SH-SY5Y (cell line): Measurements from ENCODE around the gene COL26A1.
A peak's percentile ranks its signal among the peaks of the same experiment; 100 is the strongest.

Experiments
- GATA2 ChIP-seq: IDR thresholded peaks from 2 replicates; pipeline ENCODE4 v1.6.1; 2011; ENCODE audit warnings: mild to moderate bottlenecking, low read depth, low read length
- GATA3 ChIP-seq: IDR thresholded peaks from 2 replicates; pipeline ENCODE4 v1.6.1; 2011; ENCODE audit warnings: low read depth, mild to moderate bottlenecking, low read length, moderate library complexity

Gene COL26A1

DNA sequence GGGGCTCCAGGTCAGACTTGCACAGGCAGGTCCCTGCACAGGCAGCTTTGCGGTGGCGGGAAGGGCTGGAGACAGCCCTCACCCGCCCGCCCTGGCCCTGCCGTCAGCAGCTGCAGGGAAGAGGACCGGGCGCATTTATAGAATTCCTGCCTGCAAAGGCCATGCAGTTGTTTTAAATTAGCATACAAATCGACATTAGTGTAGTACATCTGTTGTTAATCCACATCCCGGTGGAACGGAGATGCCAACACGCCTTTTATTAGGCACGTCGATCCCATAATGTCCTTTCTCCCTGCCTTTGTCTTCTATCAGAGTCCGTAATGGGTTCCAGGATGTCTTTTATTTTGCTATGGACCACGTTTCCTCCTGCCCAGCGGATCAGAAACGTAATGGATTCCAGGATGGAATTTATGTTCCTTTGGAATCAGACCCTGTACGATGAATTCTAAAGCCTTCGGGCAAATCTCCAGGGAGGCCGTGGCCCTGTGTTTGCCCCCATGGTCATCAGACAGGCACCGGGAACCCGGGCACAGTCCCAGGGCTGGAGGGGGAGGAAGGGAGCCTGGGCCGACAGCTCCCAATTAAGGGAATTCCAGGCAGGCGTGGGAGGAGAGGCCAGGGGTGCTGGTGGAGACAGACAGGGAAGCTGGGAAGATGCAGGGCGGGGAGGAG lies 123.9 kb downstream of the COL26A1 start:
- TF ChIP-seq GATA3 (no peak), GATA2 (no peak)

DNA sequence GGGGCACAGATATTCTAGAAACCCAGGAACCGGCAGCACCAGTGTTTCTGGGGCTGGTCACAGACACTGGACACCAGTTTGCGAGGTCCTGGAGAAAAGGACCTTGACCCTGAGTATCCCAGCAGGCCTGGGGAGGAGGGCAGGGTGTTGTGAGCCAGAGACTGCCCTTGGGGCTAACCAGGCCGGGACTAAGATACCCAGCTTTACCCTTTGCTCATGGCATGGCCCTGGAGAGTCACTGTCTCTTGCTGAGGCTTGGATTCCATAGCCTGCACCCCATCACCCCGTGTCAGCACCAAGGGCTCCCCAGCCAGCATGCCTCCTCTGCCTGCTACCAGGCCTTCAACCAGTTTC lies 124.4 kb downstream of the COL26A1 start:
- TF ChIP-seq GATA3 (no peak), GATA2 (no peak)

DNA sequence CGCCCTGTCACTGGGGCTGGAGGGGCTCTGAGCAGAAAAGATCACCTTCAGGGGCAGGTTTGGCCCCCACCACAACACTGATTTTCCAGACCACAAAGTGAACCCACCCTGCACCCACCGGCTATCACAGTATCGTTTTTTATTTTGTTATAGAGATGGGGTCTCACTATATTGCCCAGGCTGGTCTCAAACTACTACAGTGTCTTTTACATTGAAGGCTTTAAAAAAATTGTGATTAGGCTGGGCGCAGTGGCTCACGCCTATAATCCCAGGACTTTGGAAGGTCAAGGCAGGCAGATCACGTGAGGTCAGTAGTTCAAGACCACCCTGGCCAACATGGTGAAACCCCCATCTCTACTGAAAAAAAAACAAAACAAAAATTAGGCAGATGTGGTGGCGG lies 125.1 kb downstream of the COL26A1 start:
- TF ChIP-seq GATA3 (no peak), GATA2 (no peak)

DNA sequence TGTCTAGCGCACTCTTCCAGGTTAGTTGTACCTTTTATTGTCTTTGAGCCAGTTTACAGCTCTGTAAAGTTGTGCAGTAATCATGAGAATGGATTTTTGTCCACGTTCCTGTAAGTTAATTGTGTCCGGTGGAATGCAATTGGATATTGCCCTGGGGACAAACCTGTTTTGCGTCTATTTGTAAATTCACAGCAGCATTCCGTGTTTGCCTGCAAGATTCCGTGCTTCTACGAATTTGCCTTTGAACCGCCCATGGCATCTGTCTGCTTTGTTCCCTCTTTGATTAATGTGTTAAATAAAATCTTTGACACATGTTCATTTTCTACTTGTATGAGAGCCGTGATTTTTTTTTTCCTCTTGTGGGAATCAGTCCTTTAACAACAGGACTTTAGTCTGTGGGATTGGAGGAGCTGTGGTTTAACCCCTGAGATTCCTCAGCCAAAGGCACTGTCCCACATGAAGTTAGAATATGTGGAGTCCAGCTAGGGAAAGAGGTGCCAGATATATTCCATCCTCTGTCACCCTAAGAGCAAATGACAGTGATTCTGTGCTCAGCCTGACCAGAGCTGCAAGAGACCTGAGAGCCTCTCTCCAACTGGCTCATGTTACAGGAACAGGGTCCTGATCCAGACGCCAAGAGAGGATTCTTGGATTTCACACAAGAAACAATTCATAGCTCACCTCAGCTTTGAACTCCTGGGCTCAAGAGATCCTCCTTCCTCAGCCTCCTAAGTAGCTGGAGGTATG lies 126.3 kb downstream of the COL26A1 start:
- TF ChIP-seq GATA3 = no peak
- TF ChIP-seq GATA2 = no peak

DNA sequence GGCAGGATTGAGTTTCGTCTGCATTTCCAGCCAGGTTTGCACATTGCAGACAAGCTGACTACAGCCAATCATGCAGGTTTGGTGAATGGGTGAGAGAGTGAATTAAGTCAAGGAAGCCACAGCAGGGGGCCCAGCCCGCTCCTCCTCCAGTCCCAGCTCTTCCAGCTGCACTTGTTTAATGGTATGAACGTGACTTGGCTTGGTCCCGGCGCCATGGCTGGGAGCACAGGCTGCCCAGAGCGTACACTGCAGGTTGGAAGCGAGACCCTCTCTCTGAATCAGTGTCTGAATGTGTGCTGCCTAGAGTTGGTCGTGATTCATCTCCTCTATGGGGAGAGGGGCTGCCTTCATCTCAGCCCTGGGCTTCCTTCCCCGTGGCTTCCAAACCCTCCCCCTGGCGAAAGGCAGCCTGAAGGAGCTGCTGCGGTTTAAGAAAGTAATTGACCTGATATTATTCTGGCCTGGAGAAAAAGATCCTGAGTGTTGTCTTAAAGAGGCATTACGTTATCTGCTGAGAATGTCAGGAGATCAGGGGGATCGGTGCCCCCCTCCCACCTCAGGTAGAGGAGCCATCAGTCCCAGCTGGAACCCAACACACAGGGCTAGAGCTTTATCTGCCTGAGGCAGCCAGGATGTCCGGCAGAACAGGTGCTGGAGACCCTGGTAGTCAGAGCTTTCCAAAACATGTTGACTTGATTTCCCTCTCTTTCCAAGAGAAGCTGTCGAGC lies 132.1 kb downstream of the COL26A1 start:
- TF ChIP-seq GATA3 = no peak
- TF ChIP-seq GATA2 = no peak

DNA sequence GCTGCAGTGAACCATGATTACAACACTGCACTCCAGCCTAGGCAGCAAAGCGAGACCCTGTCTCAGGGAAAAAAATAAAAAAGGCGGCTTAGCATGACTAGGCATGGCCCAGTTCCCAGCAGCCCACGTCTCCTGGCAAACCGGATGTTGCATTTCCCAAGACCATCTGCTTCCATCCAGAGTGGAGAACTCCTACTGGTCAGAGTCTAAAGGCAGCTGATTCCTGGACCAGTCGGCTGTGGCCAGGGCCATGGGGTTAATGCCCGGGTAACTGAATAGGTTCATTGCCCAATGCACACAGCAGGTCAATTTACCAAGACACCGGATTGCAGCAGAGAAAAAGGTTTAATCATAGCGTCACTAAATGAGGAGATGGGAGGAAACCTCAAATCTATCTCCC lies 133.3 kb downstream of the COL26A1 start:
- TF ChIP-seq GATA2 = no peak
- no peak for TF ChIP-seq GATA3

DNA sequence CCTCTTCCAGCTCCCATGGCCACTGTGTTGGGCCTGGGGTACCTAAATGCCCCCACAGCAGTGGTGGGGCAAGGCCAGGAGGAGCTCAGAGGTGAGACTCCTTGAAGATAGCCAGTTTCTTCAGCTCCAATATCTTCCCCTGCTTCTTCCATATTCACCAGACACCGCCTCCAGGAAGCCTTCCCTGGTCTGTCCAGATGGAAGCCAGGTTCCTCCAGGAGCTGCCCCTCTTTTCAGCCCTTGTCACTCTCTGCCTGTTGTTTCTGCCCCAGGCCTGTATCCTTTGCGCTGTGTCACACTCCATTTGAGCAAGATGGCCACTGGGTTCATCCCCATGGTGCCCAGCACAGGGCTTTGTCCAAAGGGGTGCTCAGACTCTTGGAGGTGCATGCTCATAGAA lies 138.7 kb downstream of the COL26A1 start:
- TF ChIP-seq GATA3 = no peak
- TF ChIP-seq GATA2 = no peak

DNA sequence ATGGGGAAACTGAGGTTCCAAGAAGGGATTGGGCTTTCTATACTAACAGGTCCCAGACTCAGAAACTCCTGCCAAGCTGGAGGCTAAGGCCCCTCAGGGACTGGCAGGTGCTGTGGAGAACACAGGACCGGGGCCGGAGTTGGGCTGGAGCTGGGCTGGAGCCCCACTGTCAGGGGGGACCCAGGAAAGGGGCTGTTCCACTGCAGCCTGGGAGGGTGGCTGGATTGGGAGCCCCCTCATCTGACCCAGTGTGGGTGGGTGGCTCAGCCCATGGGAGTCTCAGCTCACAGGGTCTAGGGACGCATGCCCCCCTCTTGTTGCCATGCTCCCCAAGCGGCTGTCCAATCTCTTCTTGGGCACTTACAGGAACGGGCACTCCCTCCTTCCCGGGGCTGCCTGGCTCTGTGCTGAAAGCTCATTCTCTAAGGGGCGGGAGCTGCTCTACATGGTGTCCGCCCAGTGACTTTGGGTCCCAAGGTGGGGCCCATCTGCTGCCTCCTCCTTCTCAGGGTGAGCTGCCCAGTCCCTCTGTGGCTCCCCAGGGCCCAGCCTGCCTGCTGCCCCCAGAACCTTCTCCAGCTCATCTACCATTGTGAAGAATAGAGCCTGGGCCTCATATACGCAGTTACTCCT lies 139.9 kb downstream of the COL26A1 start:
- TF ChIP-seq GATA2 (no peak), GATA3 (no peak)

DNA sequence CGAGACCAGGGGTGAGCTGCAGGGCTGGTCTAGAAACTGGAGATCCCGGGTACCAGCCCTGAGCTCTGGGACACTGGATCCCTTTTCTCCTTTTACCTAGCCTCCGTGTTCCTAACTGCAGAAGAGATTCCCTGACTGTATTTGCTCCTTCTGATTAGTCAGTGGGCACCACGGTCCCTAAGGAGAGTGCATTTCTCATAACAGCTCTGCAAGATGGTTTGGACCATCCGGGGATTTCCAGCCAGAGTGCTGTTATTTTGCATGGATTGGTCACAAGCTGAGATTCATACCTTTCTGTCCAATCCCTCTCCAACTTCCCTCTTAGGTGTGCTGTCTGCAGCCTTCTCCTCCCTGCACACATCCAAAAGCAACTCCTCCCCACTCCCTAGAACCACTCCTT lies 143.9 kb downstream of the COL26A1 start:
- TF ChIP-seq GATA2 = no peak
- no peak for TF ChIP-seq GATA3

DNA sequence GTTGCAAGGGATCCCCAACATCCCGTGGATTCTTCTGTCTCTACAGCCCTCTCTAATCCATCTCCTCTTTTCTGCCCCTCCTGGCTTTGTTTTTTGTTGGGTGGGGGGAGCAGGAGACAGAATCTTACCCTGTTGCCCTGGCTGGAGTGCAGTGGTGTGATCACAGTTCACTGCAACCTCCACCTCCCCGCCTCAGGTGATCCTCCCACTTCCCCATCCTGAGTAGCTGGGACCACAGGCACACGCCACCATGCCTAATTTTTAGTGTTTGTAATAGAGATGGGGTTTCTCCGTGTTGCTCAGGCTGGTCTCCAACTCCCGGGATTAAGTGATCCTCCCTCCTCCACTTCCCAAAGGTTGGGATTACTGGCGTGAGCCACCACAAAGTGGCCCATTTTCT lies 144.7 kb downstream of the COL26A1 start:
- TF ChIP-seq GATA3 = no peak
- TF ChIP-seq GATA2 = no peak

DNA sequence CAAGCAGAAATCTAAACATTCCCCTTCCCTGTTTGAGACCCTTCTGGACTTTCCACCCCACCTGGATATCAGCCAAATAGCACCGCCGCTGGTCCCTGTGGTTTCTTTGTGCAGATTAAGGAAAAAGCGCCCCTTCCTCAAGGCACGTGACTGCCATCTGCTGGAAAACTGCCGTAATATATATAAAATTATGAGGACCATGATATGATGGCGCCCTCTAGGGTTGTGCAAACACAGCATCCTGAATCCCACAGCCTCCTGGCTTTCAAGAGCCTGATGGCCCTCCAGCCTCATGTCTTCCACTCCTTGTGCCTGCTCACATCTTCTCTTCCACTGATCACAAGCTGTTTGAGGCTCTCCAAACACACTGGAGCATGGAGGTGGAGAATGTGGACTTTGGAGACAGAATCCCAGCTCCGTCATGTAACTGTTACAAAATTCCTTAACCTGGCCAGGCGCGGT lies 145.1 kb downstream of the COL26A1 start:
- TF ChIP-seq GATA3 = no peak
- peak; percentile 19; the same call in 1 of the 2 replicates for TF ChIP-seq GATA2

DNA sequence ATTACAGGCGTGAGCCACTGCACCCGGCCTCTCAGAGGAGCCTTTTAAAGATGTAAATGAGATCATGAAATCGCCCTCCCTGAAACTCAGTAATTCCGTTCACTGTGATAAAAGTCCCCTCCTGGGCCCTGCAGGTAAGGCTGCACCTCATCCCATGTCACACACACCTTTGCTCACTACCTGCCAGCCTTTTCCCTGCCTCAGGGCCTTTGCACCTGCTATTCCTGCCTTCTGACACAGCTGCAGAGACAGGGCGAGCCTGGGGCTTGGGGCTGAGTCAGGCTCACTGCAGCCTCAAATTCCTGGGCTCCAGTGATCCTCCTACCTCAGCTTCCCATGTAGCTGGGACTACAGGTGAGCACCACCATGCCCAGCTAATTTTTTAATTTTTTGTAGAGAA lies 147.6 kb downstream of the COL26A1 start:
- no peak for TF ChIP-seq GATA3
- TF ChIP-seq GATA2 = no peak

DNA sequence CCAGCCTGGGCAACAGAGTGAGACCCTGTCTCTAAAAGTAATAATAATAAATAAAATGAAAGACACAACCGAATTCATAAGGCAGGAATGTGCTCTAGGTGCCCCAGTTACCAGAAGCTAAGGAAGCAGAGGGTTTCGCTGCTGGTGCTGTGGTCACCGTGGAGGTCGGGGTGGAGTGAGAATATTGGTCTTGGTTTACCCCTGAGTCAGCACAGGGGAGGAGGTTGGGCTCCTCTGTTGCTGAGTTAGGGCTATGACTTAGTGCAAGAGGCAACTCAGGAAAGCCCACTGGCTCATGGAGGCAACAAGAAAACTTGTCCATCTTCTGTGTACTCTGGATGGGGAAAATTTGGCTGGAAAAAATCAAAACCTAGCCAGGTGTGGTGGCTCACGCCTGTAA lies 149.3 kb downstream of the COL26A1 start:
- TF ChIP-seq GATA3 = no peak
- TF ChIP-seq GATA2 = no peak

DNA sequence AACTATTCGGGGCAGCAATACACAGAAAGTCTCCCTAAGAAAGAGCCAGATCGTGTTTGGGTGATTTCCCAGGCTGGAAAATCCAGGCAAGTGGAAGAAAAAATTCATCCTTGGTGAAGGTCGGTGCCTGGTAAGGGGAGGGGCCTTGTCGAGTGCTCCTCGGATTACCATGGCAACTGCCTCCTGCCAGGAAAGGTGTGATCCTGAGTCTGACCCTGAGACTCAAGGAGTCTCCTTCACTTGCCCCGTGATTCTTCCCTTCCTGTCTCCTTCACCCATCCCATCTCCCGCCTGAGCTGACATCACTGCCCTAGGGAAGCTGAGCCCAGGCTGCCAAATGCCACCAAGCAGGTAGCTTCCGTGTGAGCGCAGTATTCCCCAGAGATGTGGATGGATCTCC lies 154.2 kb downstream of the COL26A1 start:
- no peak for TF ChIP-seq GATA2
- TF ChIP-seq GATA3 = no peak
